GM19438 (cell line): ENCODE measurements around the gene RAET1G.
"Not testable (repeated sequence)": the region's sequence is repeated elsewhere in the genome, so short reads cannot be mapped to it uniquely, and the experiment has no call there.

Experiments used
- ATAC-seq: cut with Tn5 transposase; IDR thresholded peaks from one replicate; pipeline ENCODE4 v1.9.1; 2021; ENCODE audit warnings: low read depth; ENCODE audit not compliant: unreplicated experiment

Gene RAET1G

GRCh38 chr6:149898966-149899365 is 24.0 kb downstream of the RAET1G start:
- no peak for ATAC-seq

- no peak for ATAC-seq
Measured at GRCh38 chr6:149897855-149898744, 24.8 kb downstream of the RAET1G start, which contains the start of gene RAET1E. Gene RAET1E, minus strand, starts transcription at chr6:149898113. Its CDS starts 7,212 bp downstream, at chr6:149890901.

GRCh38 chr6:149897015-149897697 is 25.8 kb downstream of the RAET1G start:
- no peak for ATAC-seq

- ATAC-seq, result no peak
Measured at GRCh38 chr6:149896491-149896890, 26.4 kb downstream of the RAET1G start.

GRCh38 chr6:149895833-149896271 is 27.1 kb downstream of the RAET1G start:
- ATAC-seq, result no peak

- ATAC-seq, result no peak
Measured at GRCh38 chr6:149895048-149895590, 27.8 kb downstream of the RAET1G start.

GRCh38 chr6:149891864-149892263 is 31.1 kb downstream of the RAET1G start:
- not testable (repeated sequence) for ATAC-seq

GRCh38 chr6:149891259-149891658 is 31.7 kb downstream of the RAET1G start:
- ATAC-seq, result no peak

- ATAC-seq, result no peak
Measured at GRCh38 chr6:149890629-149891045, 32.3 kb downstream of the RAET1G start.

- ATAC-seq, result no peak
Measured at GRCh38 chr6:149889326-149889725, 33.6 kb downstream of the RAET1G start.

- no peak for ATAC-seq
Measured at GRCh38 chr6:149888659-149889058, 34.3 kb downstream of the RAET1G start.

- no peak for ATAC-seq
Measured at GRCh38 chr6:149888093-149888492, 34.8 kb downstream of the RAET1G start.

GRCh38 chr6:149887343-149887742 is 35.6 kb downstream of the RAET1G start:
- ATAC-seq, result no peak

GRCh38 chr6:149885888-149886287 is 37.0 kb downstream of the RAET1G start:
- ATAC-seq, result no peak

- no peak for ATAC-seq
Measured at GRCh38 chr6:149884617-149885016, 38.3 kb downstream of the RAET1G start.

- no peak for ATAC-seq
Measured at GRCh38 chr6:149884215-149884614, 38.7 kb downstream of the RAET1G start.

- no peak for ATAC-seq
Measured at GRCh38 chr6:149881860-149882259, 41.1 kb downstream of the RAET1G start.

- no peak for ATAC-seq
Measured at GRCh38 chr6:149881066-149881766, 41.7 kb downstream of the RAET1G start.

GRCh38 chr6:149877659-149878058 is 45.3 kb downstream of the RAET1G start:
- no peak for ATAC-seq

- no peak for ATAC-seq
Measured at GRCh38 chr6:149876241-149876933, 46.5 kb downstream of the RAET1G start.
